A673 (cell line): ENCODE data around the gene COL5A1. TPM values are rescaled to one million over a fixed set of nuclear protein-coding genes. Genes with fewer than 3 reads are reported as not detected.

Experiments
- BruUV-seq: library from RNA; stranded (reverse); fragments of 400-500 nt; replicated peaks from 2 replicates; lab custom pipeline; 2021; lab: Mats Ljungman, UMichigan
- CTCF ChIA-PET: fragments of 300-600 bp; sonication (Branson Sonifier 250); formaldehyde crosslinking; loops from one replicate; lab custom pipeline; 2022; ENCODE audit warnings: antibody characterized with exemption; lab: Charles Lee
- POLR2A ChIA-PET: fragments of 300-600 bp; sonication (Branson Sonifier 250); formaldehyde crosslinking; loops from one replicate; lab custom pipeline; 2022; ENCODE audit warnings: antibody characterized with exemption; ENCODE audit not compliant: low non-redundant PET; lab: Charles Lee
- DNase-seq: peaks from one replicate; pipeline ENCODE4 v3.0.0-alpha.2; 2015; ENCODE audit warnings: low spot score
- H3K27ac ChIP-seq: fragments of 200-600 bp; sonication (generic); 2 replicates; pipeline ENCODE4 v1.5.1; 2016; ENCODE audit warnings: mixed run types, low read depth, mild to moderate bottlenecking, mixed read lengths, antibody characterized with exemption, low read length; ENCODE audit not compliant: poor library complexity, severe bottlenecking
- H3K27me3 ChIP-seq: fragments of 200-600 bp; sonication (generic); replicated peaks from 2 replicates; pipeline ENCODE4 v1.6.1; 2017; ENCODE audit warnings: mixed run types, low read depth, mild to moderate bottlenecking, mixed read lengths, antibody characterized with exemption, low read length; ENCODE audit not compliant: insufficient read depth, poor library complexity
- H3K36me3 ChIP-seq: fragments of 200-600 bp; sonication (generic); 2 replicates; pipeline ENCODE4 v1.6.1; 2016; ENCODE audit warnings: mixed run types, mild to moderate bottlenecking, mixed read lengths, antibody characterized with exemption, low read length; ENCODE audit not compliant: insufficient read depth, poor library complexity, severe bottlenecking
- H3K4me1 ChIP-seq: fragments of 200-600 bp; sonication (generic); 2 replicates; pipeline ENCODE4 v1.6.1; 2017; ENCODE audit warnings: mixed run types, mild to moderate bottlenecking, mixed read lengths, antibody characterized with exemption, low read length; ENCODE audit not compliant: insufficient read depth, poor library complexity, severe bottlenecking
- H3K4me3 ChIP-seq: fragments of 200-600 bp; sonication (generic); 2 replicates; pipeline ENCODE4 v1.5.1; 2016; ENCODE audit warnings: low read depth, mixed run types, mild to moderate bottlenecking, mixed read lengths, low read length; ENCODE audit not compliant: poor library complexity, severe bottlenecking
- H3K9me3 ChIP-seq: fragments of 200-600 bp; sonication (generic); 2 replicates; pipeline ENCODE4 v1.6.1; 2016; ENCODE audit warnings: mixed run types, low read depth, mild to moderate bottlenecking, mixed read lengths, antibody characterized with exemption, low read length; ENCODE audit not compliant: poor library complexity, severe bottlenecking
- EZH2 ChIP-seq: fragments of 200-600 bp; sonication (generic); IDR thresholded peaks from 2 replicates; pipeline ENCODE4 v1.6.1; 2017; ENCODE audit warnings: borderline replicate concordance, low read depth, mild to moderate bottlenecking, mixed read lengths, antibody characterized with exemption, low read length; ENCODE audit not compliant: poor library complexity, severe bottlenecking
- intact Hi-C: fragments of 100-400 bp; cut with micrococcal nuclease; formaldehyde crosslinking; loops from one replicate; pipeline ENCODE4 v1.10.0; 2022; ENCODE audit not compliant: unreplicated experiment
- total RNA-seq: library from RNA; stranded (reverse); gene quantifications from 2 replicates; pipeline ENCODE4 v1.2.3, GENCODE V29; 2021
- TF ChIP-seq, protein P1 (sequence below): fragments of 300-800, 200-600 bp; sonication (generic); conservative IDR thresholded peaks from 2 replicates; pipeline ENCODE4 v1.5.1; 2017; ENCODE audit warnings: low read depth, mild to moderate bottlenecking, antibody characterized with exemption, low read length, moderate library complexity, mixed read lengths

COL5A1 gene
- total RNA-seq, 1 experiment from 2014 or later, result 33.6 TPM

- Histone ChIP-seq H3K27ac (no peak overlapping the region), H3K4me1 (no peaks in the 10 kb centered on the region), H3K36me3 (no peaks in the 10 kb centered on the region), H3K4me3 (no peak overlapping the region), H3K27me3 (no peaks in the 10 kb centered on the region), H3K9me3 (peaks cover 24% of the 10 kb centered on the region)
- TF ChIP-seq, protein P1, sequence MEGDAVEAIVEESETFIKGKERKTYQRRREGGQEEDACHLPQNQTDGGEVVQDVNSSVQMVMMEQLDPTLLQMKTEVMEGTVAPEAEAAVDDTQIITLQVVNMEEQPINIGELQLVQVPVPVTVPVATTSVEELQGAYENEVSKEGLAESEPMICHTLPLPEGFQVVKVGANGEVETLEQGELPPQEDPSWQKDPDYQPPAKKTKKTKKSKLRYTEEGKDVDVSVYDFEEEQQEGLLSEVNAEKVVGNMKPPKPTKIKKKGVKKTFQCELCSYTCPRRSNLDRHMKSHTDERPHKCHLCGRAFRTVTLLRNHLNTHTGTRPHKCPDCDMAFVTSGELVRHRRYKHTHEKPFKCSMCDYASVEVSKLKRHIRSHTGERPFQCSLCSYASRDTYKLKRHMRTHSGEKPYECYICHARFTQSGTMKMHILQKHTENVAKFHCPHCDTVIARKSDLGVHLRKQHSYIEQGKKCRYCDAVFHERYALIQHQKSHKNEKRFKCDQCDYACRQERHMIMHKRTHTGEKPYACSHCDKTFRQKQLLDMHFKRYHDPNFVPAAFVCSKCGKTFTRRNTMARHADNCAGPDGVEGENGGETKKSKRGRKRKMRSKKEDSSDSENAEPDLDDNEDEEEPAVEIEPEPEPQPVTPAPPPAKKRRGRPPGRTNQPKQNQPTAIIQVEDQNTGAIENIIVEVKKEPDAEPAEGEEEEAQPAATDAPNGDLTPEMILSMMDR, result no peak
- no peak for TF ChIP-seq EZH2
- ChIA-PET CTCF (no interaction called here), POLR2A (no interaction called here)
- BruUV-seq, result no TSS peak
- intact Hi-C loops, result no loop called here
- DNase-seq, result no peak
These were observed 27.3 kb upstream of the COL5A1 start for GRCh38 chr9:134614256-134614655.

DNA sequence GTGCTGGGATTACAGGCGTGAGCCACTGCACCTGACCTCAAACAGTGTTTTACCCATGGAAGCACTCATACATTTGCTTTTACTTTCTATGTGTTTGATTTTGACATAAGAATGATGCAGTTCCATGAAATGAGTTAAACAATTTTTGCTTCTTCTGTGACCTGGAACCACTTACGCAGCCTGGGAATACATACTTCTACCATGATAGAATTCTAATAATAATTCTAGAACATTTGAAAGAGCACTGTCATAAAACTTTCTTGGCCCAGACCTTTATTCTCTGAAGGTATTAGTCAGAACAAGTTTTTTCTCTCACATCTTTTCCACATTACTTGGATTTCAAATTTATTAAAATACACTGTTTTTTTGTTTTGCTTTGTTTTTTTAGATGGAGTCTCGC is 25.3 kb upstream of the COL5A1 start:
- Histone ChIP-seq H3K36me3 (no peaks in the 10 kb centered on the region), H3K27ac (no peak overlapping the region), H3K4me3 (no peak overlapping the region), H3K9me3 (peaks cover 24% of the 10 kb centered on the region), H3K27me3 (no peaks in the 10 kb centered on the region), H3K4me1 (no peaks in the 10 kb centered on the region)
- TF ChIP-seq, protein P1, result no peak
- TF ChIP-seq EZH2, result no peak
- POLR2A ChIA-PET, result no interaction called here
- intact Hi-C loops, result no loop called here
- DNase-seq, result no peak
- CTCF ChIA-PET, result no interaction called here
- BruUV-seq, result no TSS peak

DNA sequence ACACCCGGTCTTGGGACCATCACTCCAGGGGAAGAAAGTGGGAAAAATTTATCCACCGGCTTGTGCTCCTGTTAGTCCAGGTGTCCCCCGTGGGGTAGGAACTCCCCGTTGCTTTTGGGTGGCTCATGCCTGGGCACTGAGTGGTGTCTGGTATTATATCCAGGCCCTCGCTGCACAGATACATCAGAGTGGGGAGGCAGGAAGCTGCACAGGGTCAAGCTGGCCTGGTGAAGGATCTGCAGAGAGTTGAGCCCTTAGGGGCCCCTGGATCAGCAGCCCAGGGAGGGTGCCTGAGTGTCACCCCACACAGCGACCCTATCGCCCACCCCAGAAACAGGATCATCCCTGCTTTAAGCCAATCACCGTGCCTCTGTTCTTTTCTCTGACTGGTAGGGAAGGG is 24.4 kb upstream of the COL5A1 start:
- no peak for DNase-seq
- Histone ChIP-seq H3K36me3 (no peaks in the 10 kb centered on the region), H3K27ac (no peak overlapping the region), H3K27me3 (no peaks in the 10 kb centered on the region), H3K4me1 (no peaks in the 10 kb centered on the region), H3K4me3 (no peak overlapping the region), H3K9me3 (peaks cover 19% of the 10 kb centered on the region)
- ChIA-PET POLR2A (no interaction called here), CTCF (no interaction called here)
- intact Hi-C loops, result no loop called here
- no peak for TF ChIP-seq EZH2
- TF ChIP-seq, protein P1, result no peak
- BruUV-seq, result no TSS peak
